ENCODE data around the gene KRT76. TPM values are rescaled to one million over a fixed set of nuclear protein-coding genes. Genes with fewer than 3 reads are reported as not detected.
A peak's percentile ranks its signal among the peaks of the same experiment; 100 is the strongest.

The KRT76 gene
- total and polyA plus RNA-seq, 2 experiments from 2014 or later, result not detected

- TF ChIP-seq EZH2phosphoT487 (IDR thresholded peaks at IDR 0.05; ENCODE audit: insufficient read depth, low read depth) (no peak), EZH2 (IDR thresholded peaks at IDR 0.05; ENCODE audit: insufficient read depth, poor library complexity, severe bottlenecking) (no peak)
- 65 to 68% methylated on average over 5 of the region's 5 CpGs for WGBS, 2 experiments (ENCODE audit: low coverage in 1 of 2, low lambda C conversion rate in 2 of 2, missing lambda C conversion rate in 2 of 2)
- H3K79me2 ChIP-seq (ENCODE audit: insufficient read depth), result no peaks in the 10 kb centered on the region
- no peak overlapping the region for H3K27ac ChIP-seq
- no peak overlapping the region for H2AFZ ChIP-seq
- no peak overlapping the region for H3K4me2 ChIP-seq (ENCODE audit: unreplicated experiment)
- DNase-seq, result no peak
- no peaks in the 10 kb centered on the region for H4K20me1 ChIP-seq (ENCODE audit: insufficient read depth)
- H3K4me1 ChIP-seq (ENCODE audit: insufficient read depth), result peaks cover 32% of the 10 kb centered on the region
- in situ Hi-C loops (cut with MboI), result no loop called here
- peaks cover 15% of the 10 kb centered on the region; the same call in 1 of the 2 replicates for H3F3A ChIP-seq (ENCODE audit: insufficient read depth)
- H3K9me2 ChIP-seq (ENCODE audit: insufficient read depth), result no peaks in the 10 kb centered on the region
- no peak overlapping the region for H3K9ac ChIP-seq
- no peaks in the 10 kb centered on the region for H3K36me3 ChIP-seq (ENCODE audit: low read depth)
- no peaks in the 10 kb centered on the region for H3K27me3 ChIP-seq (replicated peaks; ENCODE audit: insufficient read depth)
- no peaks in the 10 kb centered on the region for H3K9me3 ChIP-seq (ENCODE audit: low read depth)
- no peak overlapping the region for H3K4me3 ChIP-seq
Measured at GRCh38 chr12:52799505-52800211, 22.5 kb upstream of the KRT76 start.

DNA sequence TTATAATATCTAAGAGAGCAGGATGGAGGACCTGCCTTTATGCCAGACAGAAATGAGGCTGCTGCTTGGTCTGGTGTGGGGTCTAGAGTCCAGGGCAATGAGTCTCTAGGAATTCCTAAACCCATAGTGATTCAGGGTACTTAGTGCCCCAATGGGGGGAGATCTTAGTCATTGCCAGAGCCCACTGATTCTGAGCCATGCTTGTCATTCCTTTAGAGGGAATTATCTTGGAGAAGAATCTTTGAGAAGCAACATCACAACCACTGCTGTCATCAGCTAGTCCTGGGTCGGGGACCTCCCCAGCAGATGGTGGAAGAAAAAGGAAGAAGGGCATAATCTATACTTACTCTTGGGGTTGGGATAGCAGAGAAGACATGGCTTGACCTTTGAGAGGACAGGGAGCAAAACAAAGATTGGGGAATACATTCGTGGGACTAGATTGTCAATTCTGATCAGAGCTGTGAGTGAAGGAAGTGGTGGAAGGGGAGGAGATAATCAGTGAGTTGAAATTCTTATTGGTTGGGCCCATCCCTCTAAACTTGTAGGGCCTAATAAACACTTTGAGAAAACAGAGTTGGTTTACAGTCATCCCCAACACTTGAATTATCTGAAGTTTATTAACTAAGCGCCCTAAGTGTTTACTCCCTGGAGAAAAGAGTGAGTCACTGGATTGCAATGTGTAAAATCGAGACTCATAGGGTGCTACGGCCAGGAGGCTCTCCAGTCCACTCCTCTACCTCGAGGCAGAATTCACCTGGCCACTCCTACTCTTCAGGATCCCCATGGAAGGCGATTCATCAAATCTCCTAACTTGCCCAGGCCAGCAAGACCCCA is 21.7 kb upstream of the KRT76 start:
- Histone ChIP-seq H3K4me2 (ENCODE audit: unreplicated experiment) (peak overlapping the region; percentile 33), H3K36me3 (ENCODE audit: low read depth) (no peaks in the 10 kb centered on the region), H3K4me3 (no peak overlapping the region), H3K27me3 (replicated peaks; ENCODE audit: insufficient read depth) (no peaks in the 10 kb centered on the region), H3K4me1 (ENCODE audit: insufficient read depth) (peaks cover 38% of the 10 kb centered on the region), H3K27ac (peak overlapping the region; percentile 58), H3F3A (ENCODE audit: insufficient read depth) (peaks cover 15% of the 10 kb centered on the region; the same call in 1 of the 2 replicates), H3K9ac (no peak overlapping the region), H3K9me3 (ENCODE audit: low read depth) (no peaks in the 10 kb centered on the region), H3K79me2 (ENCODE audit: insufficient read depth) (no peaks in the 10 kb centered on the region), H4K20me1 (ENCODE audit: insufficient read depth) (no peaks in the 10 kb centered on the region), H2AFZ (no peak overlapping the region), H3K9me2 (ENCODE audit: insufficient read depth) (no peaks in the 10 kb centered on the region)
- DNase-seq, result peak; percentile 57
- 21 to 30% methylated on average over 7 of the region's 7 CpGs for WGBS, 2 experiments (ENCODE audit: low coverage in 1 of 2, low lambda C conversion rate in 2 of 2, missing lambda C conversion rate in 2 of 2)
- no peak for TF ChIP-seq EZH2 (IDR thresholded peaks at IDR 0.05; ENCODE audit: insufficient read depth, poor library complexity, severe bottlenecking)
- in situ Hi-C loops (cut with MboI), result no loop called here

DNA sequence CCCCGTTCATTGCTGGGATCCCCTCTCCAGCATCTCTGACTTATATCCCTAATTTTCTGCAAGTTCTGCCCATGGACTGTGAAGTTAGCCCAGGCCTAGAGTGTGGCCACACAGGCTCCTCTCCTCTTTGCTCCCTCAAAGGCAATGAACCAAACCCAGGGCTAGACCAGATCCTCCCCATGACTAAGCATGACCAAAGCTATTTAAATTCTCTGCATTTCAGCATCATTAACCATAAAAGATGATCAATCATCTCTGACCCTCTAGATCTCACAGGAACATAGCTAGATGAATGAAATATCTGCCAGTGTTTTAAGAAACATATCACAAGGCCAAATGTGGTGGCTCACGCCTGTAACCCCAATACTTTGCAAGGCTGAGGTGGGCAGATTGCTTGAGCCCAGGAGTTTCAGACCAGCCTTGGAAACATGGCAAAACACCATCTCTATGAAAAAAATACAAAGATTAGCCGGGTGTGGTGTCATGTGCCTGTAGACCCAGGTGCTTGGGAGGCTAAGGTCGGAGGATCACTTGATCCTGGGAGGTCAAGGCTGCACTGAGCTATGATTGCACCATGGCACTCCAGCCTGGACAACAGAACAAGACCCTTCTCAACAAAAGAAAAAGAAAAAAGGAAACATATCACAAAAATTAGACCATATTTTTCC is 21.0 kb upstream of the KRT76 start:
- H3K4me1 ChIP-seq (ENCODE audit: insufficient read depth), result peaks cover 38% of the 10 kb centered on the region
- TF ChIP-seq EZH2 (IDR thresholded peaks at IDR 0.05; ENCODE audit: insufficient read depth, poor library complexity, severe bottlenecking) (no peak), EZH2phosphoT487 (IDR thresholded peaks at IDR 0.05; ENCODE audit: insufficient read depth, low read depth) (0 out of 2 replicates have a peak, but pooled peaks have one; percentile 52)
- H3K79me2 ChIP-seq (ENCODE audit: insufficient read depth), result no peaks in the 10 kb centered on the region
- H4K20me1 ChIP-seq (ENCODE audit: insufficient read depth), result no peaks in the 10 kb centered on the region
- in situ Hi-C loops (cut with MboI), result no loop called here
- DNase-seq, result peak; percentile 89
- 51 to 60% methylated on average over 4 of the region's 4 CpGs for WGBS, 2 experiments (ENCODE audit: low coverage in 1 of 2, low lambda C conversion rate in 2 of 2, missing lambda C conversion rate in 2 of 2)
- H3K4me2 ChIP-seq (ENCODE audit: unreplicated experiment), result peak overlapping the region; percentile 33
- H3K9ac ChIP-seq, result no peak overlapping the region
- H2AFZ ChIP-seq, result no peak overlapping the region
- peak overlapping the region; percentile 58 for H3K27ac ChIP-seq
- 0 out of 2 replicates have a peak, but pooled peaks cover under 1% of the 10 kb centered on the region for H3K27me3 ChIP-seq (replicated peaks; ENCODE audit: insufficient read depth)
- H3K36me3 ChIP-seq (ENCODE audit: low read depth), result no peaks in the 10 kb centered on the region
- no peak overlapping the region for H3K4me3 ChIP-seq
- peaks cover 15% of the 10 kb centered on the region; the same call in 1 of the 2 replicates for H3F3A ChIP-seq (ENCODE audit: insufficient read depth)
- no peaks in the 10 kb centered on the region for H3K9me3 ChIP-seq (ENCODE audit: low read depth)
- H3K9me2 ChIP-seq (ENCODE audit: insufficient read depth), result no peaks in the 10 kb centered on the region

GRCh38 chr12:52797529-52797894 is 20.4 kb upstream of the KRT76 start:
- no peaks in the 10 kb centered on the region for H3K79me2 ChIP-seq (ENCODE audit: insufficient read depth)
- H3K4me2 ChIP-seq (ENCODE audit: unreplicated experiment), result no peak overlapping the region
- DNase-seq, result no peak
- no peak for TF ChIP-seq EZH2 (IDR thresholded peaks at IDR 0.05; ENCODE audit: insufficient read depth, poor library complexity, severe bottlenecking)
- TF ChIP-seq EZH2phosphoT487 (IDR thresholded peaks at IDR 0.05; ENCODE audit: insufficient read depth, low read depth), result no peak
- no peak overlapping the region for H2AFZ ChIP-seq
- no peak overlapping the region for H3K4me3 ChIP-seq
- no peaks in the 10 kb centered on the region for H3K36me3 ChIP-seq (ENCODE audit: low read depth)
- H3K9me3 ChIP-seq (ENCODE audit: low read depth), result no peaks in the 10 kb centered on the region
- no peak overlapping the region for H3K9ac ChIP-seq
- H3K27me3 ChIP-seq (replicated peaks; ENCODE audit: insufficient read depth), result 0 out of 2 replicates have a peak, but pooled peaks cover 6% of the 10 kb centered on the region
- peaks cover 15% of the 10 kb centered on the region; the same call in 1 of the 2 replicates for H3F3A ChIP-seq (ENCODE audit: insufficient read depth)
- H3K9me2 ChIP-seq (ENCODE audit: insufficient read depth), result no peaks in the 10 kb centered on the region
- H3K4me1 ChIP-seq (ENCODE audit: insufficient read depth), result peaks cover 38% of the 10 kb centered on the region
- in situ Hi-C loops (cut with MboI), result no loop called here
- H3K27ac ChIP-seq, result peak overlapping the region; percentile 45
- no peaks in the 10 kb centered on the region for H4K20me1 ChIP-seq (ENCODE audit: insufficient read depth)

Measured in GM23248 (cell line).